K562 (cell line): Measurements from ENCODE around the gene CBX2. TPM values are rescaled to one million over a fixed set of nuclear protein-coding genes. Genes with fewer than 3 reads are reported as not detected.

ENCODE experiments used
- GTF2A2 ChIP-seq: IDR thresholded peaks from 2 replicates; pipeline ENCODE4 v1.6.1; 2016; ENCODE audit warnings: mild to moderate bottlenecking, missing genetic modification characterization, missing compliant biosample characterization
- MBD2 ChIP-seq: sonication (generic); IDR thresholded peaks from 2 replicates; pipeline ENCODE4 v1.6.1; 2016; ENCODE audit warnings: low read depth, borderline replicate concordance
- POLR2A ChIP-seq: fragments of 450-650 bp; conservative IDR thresholded peaks from 2 replicates; pipeline ENCODE4 v1.6.1; 2016
- POLR2AphosphoS2 ChIP-seq: IDR thresholded peaks from 2 replicates; pipeline ENCODE4 v1.6.1; 2012; ENCODE audit warnings: low read length, improper control_type of control experiment
- PPARD ChIP-seq: fragments of 250-450 bp; sonication (Bioruptor Pico); IDR thresholded peaks from 2 replicates; pipeline ENCODE4 v1.8.0; 2022; ENCODE audit warnings: inconsistent platforms, mild to moderate bottlenecking, moderate library complexity
- REST ChIP-seq, 2 experiments: fragments of 450-650 bp; formaldehyde crosslinking in 1 of 2; IDR thresholded peaks; 2 replicates each; pipeline versions ENCODE4 v1.4.0 to v1.6.1; 2014 to 2020; ENCODE audit warnings: mild to moderate bottlenecking in 2 of 2, borderline replicate concordance in 1 of 2, low read depth in 1 of 2
- ZBTB40 ChIP-seq, 2 experiments: fragments of 450-650 bp in 1 of 2; sonication (generic) in 1 of 2; formaldehyde crosslinking in 1 of 2; IDR thresholded peaks; 2 replicates each; pipeline versions ENCODE4 v1.7.1 to v1.9.0; 2016 to 2022; ENCODE audit warnings: inconsistent platforms in 1 of 2, mild to moderate bottlenecking in 1 of 2, missing genetic modification reagents in 1 of 2
- ZBTB7A ChIP-seq: IDR thresholded peaks from 2 replicates; pipeline ENCODE4 v1.6.1; 2011; ENCODE audit warnings: low read depth, mild to moderate bottlenecking, low read length, moderate library complexity, borderline replicate concordance; ENCODE audit not compliant: control insufficient read depth
- polyA plus RNA-seq, 8 experiments: library from polyadenylated mRNA; depleted of rRNA in 4 of 8; stranded (reverse) in 5 of 8; unstranded in 3 of 8; fragments of >200 nt; fragmentation: Nextera tagmentation in 2 of 8; fragmentation: Illumina TruSeq in 1 of 8; extraction: Ambion mirVana in 2 of 8; extraction: Trizol in 1 of 8; gene quantifications; 2 replicates each; pipeline versions ENCODE4 v1.2.1 to v1.2.3, GENCODE V29; 2011 to 2014; ENCODE audit warnings: inconsistent platforms in 1 of 8, missing spikeins in 1 of 8
- total RNA-seq, 7 experiments: library from RNA; depleted of rRNA in 6 of 7; stranded (reverse); fragments of >200 nt in 6 of 7; fragmentation: Illumina TruSeq in 2 of 7; extraction: Trizol in 2 of 7; gene quantifications; 2 replicates each; pipeline versions ENCODE4 v1.2.1 to v1.2.3, GENCODE V29; 2011 to 2021; ENCODE audit warnings: low replicate concordance in 1 of 7

CBX2 gene
- total and polyA plus RNA-seq, 9 of the 15 experiments (the other 6 are each of a cell fraction or from before 2014, with no cell fraction given), result 0.66 to 26.9 (median 13.9) TPM

DNA sequence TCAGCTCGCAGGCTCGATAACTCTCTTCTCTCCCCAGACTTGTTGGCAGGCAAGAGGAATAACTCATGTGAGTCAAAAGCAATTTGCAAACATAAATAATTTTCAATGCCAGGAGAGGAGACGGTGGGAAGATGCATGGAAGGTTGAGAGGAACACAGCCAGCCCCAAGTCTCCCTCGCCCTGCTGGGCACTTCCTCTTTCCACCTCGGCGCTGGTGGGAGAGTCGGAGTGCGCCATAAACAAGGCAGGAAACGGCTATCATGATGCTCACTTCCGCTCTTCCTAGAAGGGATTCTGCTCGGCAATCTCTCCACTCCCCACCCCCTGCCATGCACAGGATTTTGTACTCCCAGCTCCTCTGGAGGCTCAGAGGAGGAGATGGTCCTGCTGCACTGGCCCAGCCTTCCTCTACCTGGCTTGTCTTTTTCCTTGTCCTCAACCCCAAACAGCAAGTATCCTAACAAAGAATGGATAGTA, 48.3 kb downstream of the CBX2 start (continued):
- no peak for TF ChIP-seq PPARD (CRISPR knock-in tag)
- peak; percentile 30; the same call in 1 of the 2 replicates for TF ChIP-seq ZBTB7A
- TF ChIP-seq POLR2A, result peak; percentile 80
- peak; percentile 31; the same call in 1 of the 2 replicates for TF ChIP-seq MBD2
- no peak for TF ChIP-seq GTF2A2 (tag)
- peak; percentile 84 for TF ChIP-seq ZBTB40 (IDR thresholded peaks at IDR 0.05)
- TF ChIP-seq ZBTB40 (CRISPR knock-in tag; IDR thresholded peaks at IDR 0.05), result no peak
- peak; percentile 45 for TF ChIP-seq REST (IDR thresholded peaks at IDR 0.05; ENCODE audit: borderline replicate concordance)
- TF ChIP-seq REST (CRISPR knock-in tag; IDR thresholded peaks at IDR 0.05; ENCODE audit: low read depth), result no peak
- peak; percentile 63; the same call in 1 of the 2 replicates for TF ChIP-seq POLR2AphosphoS2
